Measurements from ENCODE around the gene HIRIP3. TPM values are rescaled to one million over a fixed set of nuclear protein-coding genes. Genes with fewer than 3 reads are reported as not detected.

HIRIP3 gene
- total and polyA plus RNA-seq, 8 donors: 1.8 to 14.8 (median 11.3) TPM

DNA sequence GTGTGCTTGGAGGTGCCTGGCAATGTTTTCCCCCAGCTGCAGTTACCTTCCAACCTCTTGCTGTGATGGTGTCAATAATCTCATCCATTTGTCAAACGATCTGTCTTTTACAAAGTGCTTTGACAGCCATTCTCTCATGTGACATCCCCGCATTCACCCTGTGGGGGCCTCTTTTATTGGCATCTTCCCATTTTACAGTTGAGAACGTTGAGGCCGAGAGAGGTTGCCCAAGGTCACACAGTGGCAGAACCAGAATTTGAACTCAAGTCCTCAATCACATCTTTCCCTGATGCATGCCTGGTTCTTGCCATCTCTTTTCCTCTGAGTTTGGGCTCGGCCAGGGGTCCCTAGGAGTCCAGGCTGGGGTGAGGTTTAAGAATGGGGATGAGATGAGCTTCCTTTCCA is 20.3 kb downstream of the HIRIP3 start:
- H3K36me3 ChIP-seq: peaks cover 27 to 51% (median 50%) of the 10 kb centered on the region in 4 donors
- H3K27ac ChIP-seq: peak overlapping the region in 4 of 5 donors; percentile 90 to 94 (median 94)
- 55 to 63% (median 59%) methylated on average over 5 of the region's 5 CpGs for WGBS, 5 donors
- no peaks in the 10 kb centered on the region for H3K27me3 ChIP-seq
- no peak for TF ChIP-seq POLR2A (IDR thresholded peaks at IDR 0.05)
- no peak for TF ChIP-seq POLR2AphosphoS5 (IDR thresholded peaks at IDR 0.05)
- TF ChIP-seq, protein P1, sequence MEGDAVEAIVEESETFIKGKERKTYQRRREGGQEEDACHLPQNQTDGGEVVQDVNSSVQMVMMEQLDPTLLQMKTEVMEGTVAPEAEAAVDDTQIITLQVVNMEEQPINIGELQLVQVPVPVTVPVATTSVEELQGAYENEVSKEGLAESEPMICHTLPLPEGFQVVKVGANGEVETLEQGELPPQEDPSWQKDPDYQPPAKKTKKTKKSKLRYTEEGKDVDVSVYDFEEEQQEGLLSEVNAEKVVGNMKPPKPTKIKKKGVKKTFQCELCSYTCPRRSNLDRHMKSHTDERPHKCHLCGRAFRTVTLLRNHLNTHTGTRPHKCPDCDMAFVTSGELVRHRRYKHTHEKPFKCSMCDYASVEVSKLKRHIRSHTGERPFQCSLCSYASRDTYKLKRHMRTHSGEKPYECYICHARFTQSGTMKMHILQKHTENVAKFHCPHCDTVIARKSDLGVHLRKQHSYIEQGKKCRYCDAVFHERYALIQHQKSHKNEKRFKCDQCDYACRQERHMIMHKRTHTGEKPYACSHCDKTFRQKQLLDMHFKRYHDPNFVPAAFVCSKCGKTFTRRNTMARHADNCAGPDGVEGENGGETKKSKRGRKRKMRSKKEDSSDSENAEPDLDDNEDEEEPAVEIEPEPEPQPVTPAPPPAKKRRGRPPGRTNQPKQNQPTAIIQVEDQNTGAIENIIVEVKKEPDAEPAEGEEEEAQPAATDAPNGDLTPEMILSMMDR (IDR thresholded peaks at IDR 0.05): no peak
- no peak for TF ChIP-seq EP300 (IDR thresholded peaks at IDR 0.05)
- H3K4me3 ChIP-seq: peak overlapping the region; percentile 82 to 98 (median 83)
- DNase-seq: no peak
- intact Hi-C loops (cut with DNase I; ENCODE audit: low total_unique reads): no loop called here
- no peaks in the 10 kb centered on the region for H3K9me3 ChIP-seq
- H3K4me1 ChIP-seq: peaks cover 25 to 45% (median 40%) of the 10 kb centered on the region in 4 donors

GRCh38 chr16:29974291-29975133 is 20.9 kb downstream of the HIRIP3 start:
- Histone ChIP-seq H3K4me3 (peak overlapping the region; percentile 82 to 98 (median 83)), H3K36me3 (peaks cover 26 to 51% (median 50%) of the 10 kb centered on the region in 4 donors), H3K4me1 (peaks cover 25 to 45% (median 38%) of the 10 kb centered on the region in 4 donors), H3K27ac (peak overlapping the region; percentile 90 to 94 (median 93)), H3K27me3 (no peaks in the 10 kb centered on the region), H3K9me3 (no peaks in the 10 kb centered on the region)
- WGBS, 5 donors: 1 to 3% (median 1%) methylated on average over 17 to 31 of the region's 31 CpGs
- peak in 1 of 2 donors; percentile 72 for DNase-seq
- intact Hi-C loops (cut with DNase I; ENCODE audit: low total_unique reads): no loop called here
- TF ChIP-seq EP300 (IDR thresholded peaks at IDR 0.05) (no peak), POLR2AphosphoS5 (IDR thresholded peaks at IDR 0.05) (peak in 1 of 3 donors; percentile 55), POLR2A (IDR thresholded peaks at IDR 0.05) (no peak)

- TF ChIP-seq EP300 (IDR thresholded peaks at IDR 0.05) (no peak), POLR2A (IDR thresholded peaks at IDR 0.05) (peak in 1 of 4 donors; percentile 52), POLR2AphosphoS5 (IDR thresholded peaks at IDR 0.05) (peak; percentile 59 to 95 (median 82))
- intact Hi-C loops (cut with DNase I; ENCODE audit: low total_unique reads): no loop called here
- Histone ChIP-seq H3K27me3 (no peaks in the 10 kb centered on the region), H3K36me3 (peaks cover 24 to 51% (median 50%) of the 10 kb centered on the region in 4 donors), H3K9me3 (no peaks in the 10 kb centered on the region), H3K4me3 (peak within 1 kb of the TSS; percentile 82 to 98 (median 83)), H3K4me1 (peaks cover 25 to 45% (median 38%) of the 10 kb centered on the region in 4 donors), H3K27ac (peak within 1 kb of the TSS; percentile 90 to 94 (median 93))
- DNase-seq: peak; percentile 99 to 100
- 2 to 6% (median 3%) methylated on average over 48 to 75 of the region's 75 CpGs for WGBS, 5 donors
These were observed 21.8 kb downstream of the HIRIP3 start, which contains the start of gene TAOK2 for GRCh38 chr16:29973384-29974246. Gene TAOK2, plus strand, starts transcription at chr16:29973868. Its CDS starts 3,905 bp downstream, at chr16:29977773.

DNA sequence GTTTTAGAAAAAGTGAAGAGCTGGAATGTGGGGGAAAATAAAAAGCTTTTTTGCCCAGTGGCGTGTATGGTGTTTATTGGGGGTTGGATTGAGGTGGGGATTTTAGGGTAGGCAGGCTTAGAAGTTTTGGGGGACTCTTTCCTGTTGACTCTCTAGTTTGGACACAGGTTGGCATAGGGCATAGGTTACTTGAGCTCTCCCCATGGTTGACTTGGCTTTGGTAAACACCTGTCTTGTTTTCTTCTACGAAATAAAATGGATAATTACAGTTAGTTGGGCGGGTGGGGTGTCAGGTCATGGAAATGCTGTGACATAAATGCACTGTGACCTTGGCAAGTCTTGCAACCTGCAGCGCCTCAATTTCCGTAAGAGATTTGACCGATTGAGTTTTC is 22.4 kb downstream of the HIRIP3 start:
- peaks cover 25 to 41% (median 38%) of the 10 kb centered on the region in 4 donors for H3K4me1 ChIP-seq
- H3K4me3 ChIP-seq: peak overlapping the region; percentile 9 to 84 (median 82)
- no peaks in the 10 kb centered on the region for H3K9me3 ChIP-seq
- 57 to 67% (median 66%) methylated on average over 6 of the region's 6 CpGs for WGBS, 5 donors
- no peak for DNase-seq
- H3K27ac ChIP-seq: peak overlapping the region; percentile 90 to 94 (median 93)
- intact Hi-C loops (cut with DNase I; ENCODE audit: low total_unique reads): no loop called here
- H3K36me3 ChIP-seq: peaks cover 20 to 51% (median 50%) of the 10 kb centered on the region in 4 donors
- TF ChIP-seq POLR2AphosphoS5 (IDR thresholded peaks at IDR 0.05): no peak
- TF ChIP-seq, protein P1 (IDR thresholded peaks at IDR 0.05): no peak
- TF ChIP-seq EP300 (IDR thresholded peaks at IDR 0.05): no peak
- TF ChIP-seq POLR2A (IDR thresholded peaks at IDR 0.05): no peak
- H3K27me3 ChIP-seq: no peaks in the 10 kb centered on the region

Measured in stomach (tissue), 9 donors.